ENCODE measurements around the gene CD82. TPM values are rescaled to one million over a fixed set of nuclear protein-coding genes. Genes with fewer than 3 reads are reported as not detected.

The CD82 gene
- total RNA-seq, 1 donor from 2014 or later, result 4.4 TPM

DNA sequence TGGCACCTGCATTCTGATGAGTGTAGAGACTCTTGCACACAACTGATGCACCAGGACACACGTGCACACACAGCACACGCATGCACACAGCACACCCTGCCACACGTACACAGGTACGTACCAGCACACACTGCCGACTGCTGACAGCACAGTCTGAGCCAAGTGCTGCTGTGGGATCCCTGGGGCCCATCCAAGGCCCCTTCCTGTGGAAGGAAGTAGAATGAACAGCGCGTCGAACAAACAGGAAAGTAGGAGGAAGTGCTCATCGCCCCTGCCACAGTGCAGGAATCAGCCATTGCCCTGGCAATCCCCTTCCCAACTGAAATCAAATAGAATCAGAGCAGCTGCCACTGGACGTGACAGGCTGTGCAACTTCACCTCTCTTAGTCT is 57.9 kb downstream of the CD82 start:
- no peaks in the 10 kb centered on the region for H3K36me3 Mint-ChIP-seq (ENCODE audit: unreplicated experiment)
- H3K4me3 Mint-ChIP-seq (ENCODE audit: unreplicated experiment), result no peak overlapping the region
- peaks cover 18% of the 10 kb centered on the region for H3K4me1 Mint-ChIP-seq (ENCODE audit: low read depth, unreplicated experiment)
- no peak for DNase-seq
- peaks cover 5% of the 10 kb centered on the region for H3K27me3 Mint-ChIP-seq (ENCODE audit: unreplicated experiment)
- TF ChIP-seq CTCF (IDR thresholded peaks at IDR 0.05; ENCODE audit: partially characterized antibody, unreplicated experiment), result no peak
- peaks cover 2% of the 10 kb centered on the region for H3K9me3 Mint-ChIP-seq (ENCODE audit: unreplicated experiment)
- no peak overlapping the region for H3K27ac Mint-ChIP-seq (ENCODE audit: unreplicated experiment)

DNA sequence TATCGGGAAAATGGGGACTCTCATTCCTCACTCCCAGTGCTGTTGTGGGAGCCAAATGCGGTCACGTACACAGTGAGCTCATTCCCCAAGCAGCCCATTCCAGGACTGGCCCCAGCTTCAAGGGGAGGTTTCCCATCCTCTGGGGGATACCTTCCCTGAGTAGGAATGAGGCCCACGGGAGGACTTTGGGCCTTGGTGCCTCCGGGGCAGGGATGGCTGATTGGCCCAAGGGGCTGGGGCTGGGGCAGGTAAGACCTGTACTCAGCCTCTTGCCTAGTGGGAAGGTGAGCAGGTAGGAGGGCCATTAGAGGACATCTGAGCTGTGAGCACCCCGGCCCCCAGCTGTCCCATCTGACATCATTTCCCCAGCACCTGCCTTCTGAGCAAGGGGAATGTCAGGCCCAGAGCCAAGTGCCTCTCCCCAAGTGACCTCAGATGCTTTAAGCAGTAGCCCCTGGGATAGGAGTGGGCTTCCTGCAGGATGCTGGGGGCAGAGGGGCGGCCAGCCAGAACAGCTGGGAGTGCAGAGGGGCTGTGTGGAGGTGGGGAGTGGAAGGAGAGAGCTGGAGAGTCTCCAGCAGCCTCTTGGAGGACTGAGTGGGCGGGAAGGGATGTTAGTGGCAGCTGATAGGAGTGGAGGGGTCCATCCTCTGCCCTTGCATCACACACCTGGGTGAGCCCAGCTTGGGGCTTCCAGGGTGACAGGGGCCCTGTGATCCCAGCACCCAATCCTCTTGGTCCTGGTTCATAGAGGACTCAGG is 58.4 kb downstream of the CD82 start:
- Mint-ChIP-seq H3K27me3 (ENCODE audit: unreplicated experiment) (peaks cover 5% of the 10 kb centered on the region), H3K9me3 (ENCODE audit: unreplicated experiment) (peaks cover 2% of the 10 kb centered on the region), H3K27ac (ENCODE audit: unreplicated experiment) (no peak overlapping the region), H3K4me3 (ENCODE audit: unreplicated experiment) (no peak overlapping the region), H3K4me1 (ENCODE audit: low read depth, unreplicated experiment) (peaks cover 21% of the 10 kb centered on the region), H3K36me3 (ENCODE audit: unreplicated experiment) (no peaks in the 10 kb centered on the region)
- no peak for TF ChIP-seq CTCF (IDR thresholded peaks at IDR 0.05; ENCODE audit: partially characterized antibody, unreplicated experiment)
- DNase-seq, result no peak

DNA sequence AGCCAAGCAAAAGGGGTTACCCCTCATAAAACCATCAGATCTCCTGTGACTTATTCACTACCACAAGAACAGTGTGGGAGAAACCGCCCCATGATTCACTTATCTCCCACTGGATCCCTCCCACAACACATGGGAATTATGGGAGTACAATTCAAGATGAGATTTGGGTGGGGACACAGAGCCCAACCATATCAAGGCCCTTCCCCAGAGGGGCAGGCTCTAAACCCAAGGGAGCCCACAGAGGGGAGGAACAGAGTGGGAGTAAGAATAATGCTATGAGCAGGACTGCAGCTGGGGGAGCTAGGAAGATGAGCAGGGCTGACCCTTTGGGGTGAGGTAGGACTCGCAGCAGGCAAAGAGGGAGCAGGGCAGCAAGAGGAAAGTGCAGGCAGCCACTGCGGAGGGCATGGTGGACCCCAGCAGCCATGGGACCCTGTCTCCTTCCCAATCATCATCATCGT is 59.3 kb downstream of the CD82 start:
- no peak for TF ChIP-seq CTCF (IDR thresholded peaks at IDR 0.05; ENCODE audit: partially characterized antibody, unreplicated experiment)
- Mint-ChIP-seq H3K9me3 (ENCODE audit: unreplicated experiment) (peaks cover 4% of the 10 kb centered on the region), H3K27me3 (ENCODE audit: unreplicated experiment) (peaks cover 7% of the 10 kb centered on the region), H3K36me3 (ENCODE audit: unreplicated experiment) (no peaks in the 10 kb centered on the region), H3K4me1 (ENCODE audit: low read depth, unreplicated experiment) (peaks cover 23% of the 10 kb centered on the region), H3K4me3 (ENCODE audit: unreplicated experiment) (no peak overlapping the region), H3K27ac (ENCODE audit: unreplicated experiment) (no peak overlapping the region)
- DNase-seq, result no peak

GRCh38 chr11:44625759-44626523 is 60.5 kb downstream of the CD82 start:
- Mint-ChIP-seq H3K4me3 (ENCODE audit: unreplicated experiment) (no peak overlapping the region), H3K27ac (ENCODE audit: unreplicated experiment) (no peak overlapping the region), H3K4me1 (ENCODE audit: low read depth, unreplicated experiment) (peaks cover 17% of the 10 kb centered on the region), H3K36me3 (ENCODE audit: unreplicated experiment) (no peaks in the 10 kb centered on the region), H3K9me3 (ENCODE audit: unreplicated experiment) (peaks cover 2% of the 10 kb centered on the region), H3K27me3 (ENCODE audit: unreplicated experiment) (peaks cover 7% of the 10 kb centered on the region)
- no peak for DNase-seq
- TF ChIP-seq CTCF (IDR thresholded peaks at IDR 0.05; ENCODE audit: partially characterized antibody, unreplicated experiment), result no peak

- Mint-ChIP-seq H3K9me3 (ENCODE audit: unreplicated experiment) (peaks cover 2% of the 10 kb centered on the region), H3K36me3 (ENCODE audit: unreplicated experiment) (no peaks in the 10 kb centered on the region), H3K4me1 (ENCODE audit: low read depth, unreplicated experiment) (peaks cover 16% of the 10 kb centered on the region), H3K4me3 (ENCODE audit: unreplicated experiment) (no peak overlapping the region), H3K27me3 (ENCODE audit: unreplicated experiment) (peaks cover 6% of the 10 kb centered on the region), H3K27ac (ENCODE audit: unreplicated experiment) (no peak overlapping the region)
- no peak for DNase-seq
- no peak for TF ChIP-seq CTCF (IDR thresholded peaks at IDR 0.05; ENCODE audit: partially characterized antibody, unreplicated experiment)
Measured at GRCh38 chr11:44626645-44627044, 61.2 kb downstream of the CD82 start.

Data from glutamatergic neuron (in vitro differentiated cells).